ENCODE data around the gene ICA1.

Gene ICA1

GRCh38 chr7:8197994-8198698 is 63.8 kb downstream of the ICA1 start:
- DNase-seq, result no peak

DNA sequence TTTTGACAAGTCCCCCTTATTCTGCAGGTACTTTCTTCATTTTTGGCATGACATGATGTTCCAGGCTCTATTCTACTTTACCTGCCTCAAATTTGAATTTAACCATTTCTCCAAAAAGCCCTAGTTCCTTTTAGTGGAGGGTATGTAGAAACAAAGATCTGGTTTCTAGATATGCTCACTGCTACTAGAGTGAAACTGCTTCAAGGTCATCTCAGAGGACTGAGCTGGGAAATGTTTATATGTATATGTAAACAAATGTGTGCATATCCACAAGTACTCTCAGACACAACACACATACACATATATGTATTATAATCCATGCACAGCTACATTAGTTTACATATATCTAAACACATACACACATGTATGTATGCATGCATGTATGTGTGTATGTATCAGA is 69.1 kb downstream of the ICA1 start:
- DNase-seq, result no peak

GRCh38 chr7:8190119-8190895 is 71.7 kb downstream of the ICA1 start:
- peak; percentile 32 for DNase-seq

DNA sequence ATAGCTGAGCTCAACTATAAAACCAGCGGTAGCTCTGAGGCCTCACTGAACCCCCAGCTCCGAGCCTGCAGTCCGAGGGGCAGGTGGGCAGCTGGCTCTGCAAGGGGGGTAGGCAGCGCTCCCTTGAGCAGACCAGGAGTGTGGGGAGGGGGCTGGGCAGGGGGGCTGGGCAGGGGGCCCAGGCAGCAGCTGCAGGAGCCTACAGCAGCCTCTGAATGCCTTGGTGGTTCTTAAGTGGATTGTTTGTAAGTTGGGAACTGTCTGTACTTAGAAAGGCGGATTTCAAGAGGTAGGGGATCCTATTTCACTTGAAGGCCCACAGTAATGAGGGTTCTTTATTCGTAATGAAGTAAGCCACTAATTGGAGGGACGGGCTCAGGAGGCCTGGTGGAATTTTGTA is 72.3 kb downstream of the ICA1 start:
- no peak for DNase-seq

DNA sequence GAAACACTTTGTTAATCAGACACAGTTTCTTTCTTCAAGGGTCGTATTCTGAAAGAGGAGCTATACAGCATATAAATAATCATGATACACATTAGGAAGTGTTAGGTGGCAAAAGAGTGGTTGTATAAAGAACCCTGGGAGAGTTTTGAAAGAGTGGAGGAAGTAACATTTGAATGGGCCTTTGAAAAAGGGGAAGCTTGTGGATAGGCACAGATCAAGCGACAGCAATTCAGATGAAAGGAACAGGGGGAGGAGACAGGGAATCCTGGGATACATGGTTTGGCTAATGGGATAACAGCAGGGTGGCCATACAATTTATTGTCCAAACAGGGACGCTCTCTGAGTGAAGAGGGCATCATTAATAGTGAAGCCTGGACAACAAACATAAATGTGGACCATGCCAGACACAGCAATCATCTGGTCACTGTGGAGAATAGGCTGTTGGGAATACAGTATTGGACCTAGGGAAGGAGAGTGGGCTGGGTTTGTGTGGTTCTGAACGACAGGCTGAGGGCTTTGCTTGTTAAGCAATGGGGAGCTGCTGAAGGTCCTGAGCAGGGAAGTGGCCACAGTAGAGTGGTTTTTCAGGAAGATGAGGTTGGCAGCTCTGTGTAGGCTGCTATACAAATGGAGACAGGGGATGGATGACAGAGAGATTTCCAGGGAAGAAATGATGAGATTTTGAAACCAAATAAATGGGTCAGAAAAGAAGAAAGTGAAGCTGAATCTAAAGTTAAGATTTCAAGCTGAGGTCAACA is 75.9 kb downstream of the ICA1 start:
- DNase-seq, result peak; percentile 14

DNA sequence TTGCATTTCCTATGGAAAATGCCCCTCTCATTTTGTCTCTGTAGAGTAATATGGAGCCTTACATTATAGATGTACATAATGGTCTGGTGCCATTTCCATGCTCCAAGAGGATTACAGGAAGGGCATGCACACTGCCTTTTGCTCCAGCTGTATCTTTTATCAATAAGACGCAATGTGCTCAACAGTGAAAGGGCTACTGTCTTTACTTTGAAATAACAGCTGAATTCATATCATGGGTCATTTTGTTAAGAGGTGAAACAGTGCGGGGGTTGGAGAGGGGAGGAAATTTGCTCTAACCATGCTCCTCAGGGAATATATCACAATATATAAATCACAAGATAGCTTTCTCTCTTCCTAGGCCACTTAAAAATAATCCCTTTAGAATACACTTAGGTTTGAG is 77.7 kb downstream of the ICA1 start:
- DNase-seq, result no peak

- no peak for DNase-seq
These were observed 82.5 kb downstream of the ICA1 start for GRCh38 chr7:8179486-8179885.

GRCh38 chr7:8178353-8178752 is 83.6 kb downstream of the ICA1 start:
- no peak for DNase-seq

GRCh38 chr7:8177109-8177933 is 84.6 kb downstream of the ICA1 start:
- DNase-seq, result no peak

DNA sequence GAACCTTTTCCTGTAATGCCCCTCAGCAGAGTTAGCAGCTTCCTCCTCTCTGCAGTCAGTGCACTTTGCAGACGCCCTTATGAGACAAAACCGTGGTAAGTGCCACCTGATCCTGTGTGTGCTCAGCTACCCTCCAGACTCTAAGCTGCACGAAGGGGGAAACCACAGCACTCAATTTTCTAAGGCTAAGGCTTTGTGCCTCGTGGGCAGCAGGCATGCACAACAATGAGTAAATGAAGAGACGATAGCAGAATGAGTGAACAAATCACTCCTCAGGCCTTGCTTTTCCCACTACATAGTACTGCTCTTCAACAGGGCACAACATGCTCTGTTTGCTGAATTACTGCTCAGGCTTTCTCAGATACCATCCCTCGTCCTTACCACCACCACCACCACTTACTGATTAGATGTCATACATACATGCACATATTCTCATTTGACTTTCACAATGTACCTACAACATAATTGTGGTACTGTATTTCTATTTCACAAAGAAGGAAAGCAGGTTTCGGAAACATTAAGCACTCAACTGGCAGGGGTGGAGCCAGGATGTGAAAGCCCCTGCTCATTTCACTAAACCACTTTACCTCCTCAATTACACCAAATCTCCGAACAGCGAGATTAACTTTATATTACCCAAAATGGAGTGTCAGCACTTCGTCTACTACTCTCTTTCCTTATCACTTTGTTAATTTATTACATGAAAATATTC is 85.4 kb downstream of the ICA1 start:
- DNase-seq, result no peak

GRCh38 chr7:8175929-8176369 is 86.0 kb downstream of the ICA1 start:
- DNase-seq, result no peak

DNA sequence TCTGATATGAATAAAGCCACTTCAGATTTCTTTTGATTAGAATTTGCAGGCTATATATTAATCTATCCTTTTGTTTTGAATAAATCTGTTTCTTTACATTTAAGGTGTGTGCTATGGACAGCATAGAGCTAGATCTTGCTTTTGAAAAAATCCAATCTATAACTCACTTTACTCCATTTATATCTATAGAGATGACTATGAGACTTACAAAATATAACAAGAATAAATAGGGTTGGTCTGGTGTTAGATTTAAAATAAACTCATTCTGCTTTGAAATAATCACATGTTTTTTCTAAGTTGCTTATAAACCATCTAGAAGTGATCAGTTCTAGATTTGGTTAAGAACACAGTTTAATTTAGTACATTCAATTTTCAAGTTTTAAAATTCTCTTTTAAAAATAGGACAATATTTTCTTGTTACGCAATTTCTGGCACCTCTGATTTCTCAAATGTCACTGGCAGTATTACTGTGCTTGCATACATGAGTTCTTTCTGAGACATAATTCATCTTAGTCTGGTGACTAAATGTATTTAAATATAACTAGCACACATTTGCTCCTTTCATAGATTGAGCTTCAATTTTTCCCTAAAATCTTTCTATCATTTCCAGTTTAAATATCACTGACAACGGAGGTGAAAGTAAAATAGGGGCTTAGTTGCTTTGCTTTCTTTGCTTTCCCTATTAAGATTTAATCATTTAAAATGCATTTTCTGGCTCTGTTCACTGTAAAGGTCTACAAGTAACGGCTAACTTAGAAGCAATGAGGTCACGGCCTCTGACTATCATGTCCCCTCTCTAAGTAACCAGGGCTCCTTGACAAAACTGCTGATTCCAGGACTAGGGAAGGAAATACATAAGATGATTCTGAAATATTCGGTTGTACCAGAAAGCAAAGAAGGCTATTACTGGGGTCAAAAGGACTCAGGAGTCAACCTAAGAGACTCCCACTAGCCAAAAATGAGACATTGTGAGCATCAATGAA is 89.3 kb downstream of the ICA1 start:
- no peak for DNase-seq

DNA sequence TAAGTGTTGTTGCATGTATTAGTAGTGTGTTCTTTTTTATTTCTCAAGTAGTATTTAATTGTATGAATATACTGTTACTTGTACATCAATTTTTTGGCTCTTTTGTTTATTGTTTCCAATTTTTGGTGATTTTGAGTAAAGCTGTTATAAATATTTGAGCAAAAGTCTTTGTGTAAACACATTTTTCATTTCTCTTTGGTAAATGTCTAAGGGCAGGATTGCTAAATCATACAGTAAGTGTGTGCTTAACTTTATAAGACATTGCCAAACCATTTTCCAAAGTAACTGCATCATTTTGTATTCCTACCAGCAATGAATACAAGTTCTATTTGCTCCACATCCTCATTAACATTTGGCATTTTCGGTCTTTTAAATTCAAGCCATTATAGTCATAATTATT is 92.8 kb downstream of the ICA1 start:
- no peak for DNase-seq

GRCh38 chr7:8168336-8168735 is 93.6 kb downstream of the ICA1 start:
- DNase-seq, result no peak

- no peak for DNase-seq
These were observed 96.8 kb downstream of the ICA1 start for GRCh38 chr7:8165150-8165549.

DNA sequence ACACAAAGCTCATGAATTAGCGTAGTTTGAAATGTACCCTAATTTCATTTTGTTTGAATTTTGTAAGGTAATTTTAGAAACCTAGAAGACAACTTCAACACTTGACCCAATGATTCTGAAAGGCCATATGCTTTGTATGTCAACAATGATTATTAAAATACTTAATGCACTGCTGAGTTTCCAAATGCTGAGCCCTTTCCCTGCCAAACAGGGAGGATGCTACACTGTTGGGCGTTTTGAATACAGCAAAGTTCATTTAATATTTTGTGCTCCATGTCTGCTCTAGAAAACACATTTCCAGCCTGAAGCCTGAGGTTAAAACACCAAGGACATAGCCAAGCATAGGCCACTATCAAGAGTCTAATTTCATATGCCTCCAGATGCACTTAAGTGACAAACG is 99.8 kb downstream of the ICA1 start:
- DNase-seq, result no peak

GRCh38 chr7:8161364-8161828 is 100.6 kb downstream of the ICA1 start:
- no peak for DNase-seq

DNA sequence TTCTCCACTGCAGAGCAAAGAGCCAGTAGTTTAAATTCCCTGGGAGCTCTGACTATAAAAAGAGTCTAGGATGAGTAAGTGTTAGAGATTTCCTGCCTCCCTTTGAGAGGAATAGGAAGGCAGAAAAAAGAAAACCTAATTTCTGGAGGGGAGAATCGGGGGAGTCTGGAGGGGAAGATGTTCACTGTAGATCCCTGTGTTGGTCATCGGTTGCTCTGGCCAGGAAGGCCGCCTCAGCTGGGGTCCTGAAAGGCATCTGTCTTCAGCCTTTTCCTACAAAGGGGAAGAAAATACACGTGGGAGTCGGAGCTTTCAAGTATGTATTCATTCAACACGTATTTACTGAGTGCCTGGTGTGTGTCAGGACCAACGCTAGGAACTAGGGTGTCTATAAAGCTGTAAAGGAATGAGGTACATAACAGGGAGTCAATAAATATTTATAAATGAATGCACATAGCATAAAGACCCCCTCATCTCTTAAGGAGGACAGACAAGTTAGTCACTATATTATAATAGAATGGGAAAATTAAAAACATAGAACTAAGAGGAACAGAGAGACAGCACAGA is 101.1 kb downstream of the ICA1 start:
- no peak for DNase-seq

- DNase-seq, result no peak
These were observed 101.7 kb downstream of the ICA1 start for GRCh38 chr7:8160250-8160649.

DNA sequence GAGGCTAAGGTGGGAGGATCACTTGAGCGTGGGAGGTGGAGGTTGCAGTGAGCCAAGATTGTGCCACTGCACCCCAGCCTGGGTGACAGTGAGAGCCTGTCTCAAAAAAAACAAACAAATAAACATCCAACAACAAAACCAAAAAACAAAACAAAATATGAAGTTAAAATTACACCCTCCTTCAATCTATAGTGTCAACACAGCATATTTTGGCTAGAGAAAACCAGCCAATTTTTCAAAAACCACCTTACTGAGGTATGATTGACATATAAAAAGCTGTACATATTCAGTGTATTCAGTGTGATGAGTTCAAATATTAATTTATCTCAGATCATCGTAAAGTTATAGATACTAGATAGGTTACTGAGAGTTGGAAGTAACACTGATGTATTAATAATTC is 102.4 kb downstream of the ICA1 start:
- no peak for DNase-seq

Data from NCI-H748 treated with DMSO at 0.1 percent for 48 hours (cell line).